ENCODE measurements around the gene RNF41. TPM values are rescaled to one million over a fixed set of nuclear protein-coding genes. Genes with fewer than 3 reads are reported as not detected.

RNF41 gene
- total RNA-seq, 1 donor from 2014 or later, result 48.6 TPM

GRCh38 chr12:56206452-56207166 lies 15.1 kb downstream of the RNF41 start:
- Mint-ChIP-seq H3K9me3 (no peaks in the 10 kb centered on the region), H3K36me3 (ENCODE audit: low read depth) (peaks cover 20% of the 10 kb centered on the region), H3K4me1 (peaks cover 4% of the 10 kb centered on the region), H3K27ac (ENCODE audit: unreplicated experiment) (no peak overlapping the region), H3K27me3 (ENCODE audit: low read depth) (no peaks in the 10 kb centered on the region), H3K4me3 (no peak overlapping the region)
- DNase-seq (ENCODE audit: low read depth, low spot score), result peak; percentile 52
- TF ChIP-seq, protein P1, sequence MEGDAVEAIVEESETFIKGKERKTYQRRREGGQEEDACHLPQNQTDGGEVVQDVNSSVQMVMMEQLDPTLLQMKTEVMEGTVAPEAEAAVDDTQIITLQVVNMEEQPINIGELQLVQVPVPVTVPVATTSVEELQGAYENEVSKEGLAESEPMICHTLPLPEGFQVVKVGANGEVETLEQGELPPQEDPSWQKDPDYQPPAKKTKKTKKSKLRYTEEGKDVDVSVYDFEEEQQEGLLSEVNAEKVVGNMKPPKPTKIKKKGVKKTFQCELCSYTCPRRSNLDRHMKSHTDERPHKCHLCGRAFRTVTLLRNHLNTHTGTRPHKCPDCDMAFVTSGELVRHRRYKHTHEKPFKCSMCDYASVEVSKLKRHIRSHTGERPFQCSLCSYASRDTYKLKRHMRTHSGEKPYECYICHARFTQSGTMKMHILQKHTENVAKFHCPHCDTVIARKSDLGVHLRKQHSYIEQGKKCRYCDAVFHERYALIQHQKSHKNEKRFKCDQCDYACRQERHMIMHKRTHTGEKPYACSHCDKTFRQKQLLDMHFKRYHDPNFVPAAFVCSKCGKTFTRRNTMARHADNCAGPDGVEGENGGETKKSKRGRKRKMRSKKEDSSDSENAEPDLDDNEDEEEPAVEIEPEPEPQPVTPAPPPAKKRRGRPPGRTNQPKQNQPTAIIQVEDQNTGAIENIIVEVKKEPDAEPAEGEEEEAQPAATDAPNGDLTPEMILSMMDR (conservative IDR thresholded peaks at IDR 0.05), result peak; percentile 64

DNA sequence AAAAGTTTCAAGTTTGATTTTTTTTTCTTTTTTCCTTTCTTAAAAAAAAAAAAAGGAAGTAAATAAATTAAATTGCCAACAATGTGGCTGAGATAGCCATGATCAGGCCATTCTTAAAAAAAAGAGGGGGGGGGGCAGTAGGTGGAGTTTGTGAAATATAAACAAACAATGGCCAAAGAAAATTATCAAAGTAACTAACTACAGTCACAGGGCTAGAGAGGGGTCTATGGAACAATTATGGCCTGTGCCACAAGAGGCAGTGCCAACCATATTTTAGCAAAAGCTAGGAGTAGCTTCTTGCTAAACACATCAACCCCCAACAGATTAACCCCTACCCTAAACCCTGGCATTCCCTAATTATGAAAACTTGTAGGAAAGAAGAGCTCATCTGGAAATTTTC lies 16.3 kb downstream of the RNF41 start:
- Mint-ChIP-seq H3K9me3 (no peaks in the 10 kb centered on the region), H3K27ac (ENCODE audit: unreplicated experiment) (no peak overlapping the region), H3K4me1 (peaks cover 4% of the 10 kb centered on the region), H3K27me3 (ENCODE audit: low read depth) (no peaks in the 10 kb centered on the region), H3K4me3 (no peak overlapping the region), H3K36me3 (ENCODE audit: low read depth) (peaks cover 16% of the 10 kb centered on the region)
- TF ChIP-seq, protein P1 (conservative IDR thresholded peaks at IDR 0.05), result no peak
- DNase-seq (ENCODE audit: low read depth, low spot score), result no peak

DNA sequence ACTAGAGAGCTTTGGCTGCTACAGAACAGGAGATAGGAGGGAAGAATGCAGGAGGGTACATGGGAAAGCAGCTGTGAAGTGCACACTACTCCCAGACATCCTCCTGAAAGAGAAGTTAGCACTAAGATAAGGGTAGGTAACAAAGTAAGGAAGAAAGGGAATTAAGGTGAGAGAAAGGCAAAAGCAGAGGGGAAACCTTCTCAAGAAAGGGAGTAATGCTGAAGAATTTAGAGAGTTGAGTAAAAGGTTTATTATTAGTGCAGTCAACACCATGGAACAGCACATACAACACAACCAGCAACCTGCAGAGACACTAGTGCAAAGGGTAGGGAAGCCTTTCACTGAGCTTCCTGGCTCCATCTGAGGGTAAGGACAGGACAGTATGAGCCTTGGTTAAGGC lies 17.4 kb downstream of the RNF41 start:
- no peaks in the 10 kb centered on the region for H3K9me3 Mint-ChIP-seq
- H3K36me3 Mint-ChIP-seq (ENCODE audit: low read depth), result peaks cover 11% of the 10 kb centered on the region
- H3K27me3 Mint-ChIP-seq (ENCODE audit: low read depth), result no peaks in the 10 kb centered on the region
- H3K4me3 Mint-ChIP-seq, result no peak overlapping the region
- peaks cover 4% of the 10 kb centered on the region for H3K4me1 Mint-ChIP-seq
- no peak overlapping the region for H3K27ac Mint-ChIP-seq (ENCODE audit: unreplicated experiment)
- TF ChIP-seq, protein P1 (conservative IDR thresholded peaks at IDR 0.05), result no peak
- no peak for DNase-seq (ENCODE audit: low read depth, low spot score)

DNA sequence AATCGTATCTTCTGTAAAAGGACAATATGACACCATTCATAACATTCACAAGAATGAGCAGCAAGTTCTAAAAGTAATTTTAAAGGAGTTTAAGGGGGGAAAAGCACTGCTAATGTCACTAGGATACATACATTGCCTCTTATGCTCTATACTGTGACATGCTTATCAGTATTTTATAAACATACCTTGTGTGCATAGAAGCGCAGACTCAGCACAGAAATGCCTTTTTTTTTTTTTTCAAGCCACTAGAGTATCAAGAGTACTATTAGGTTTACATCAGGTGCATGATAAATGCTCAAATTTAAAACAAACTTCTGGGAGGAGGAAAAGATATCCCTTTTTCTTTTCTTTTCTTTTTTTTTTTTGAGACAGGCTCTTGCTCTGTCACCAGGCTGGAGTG lies 18.9 kb downstream of the RNF41 start:
- Mint-ChIP-seq H3K27ac (ENCODE audit: unreplicated experiment) (no peak overlapping the region), H3K4me1 (peaks cover 4% of the 10 kb centered on the region), H3K4me3 (no peak overlapping the region)

GRCh38 chr12:56202366-56202765 lies 19.4 kb downstream of the RNF41 start:
- TF ChIP-seq, protein P1 (conservative IDR thresholded peaks at IDR 0.05), result no peak
- Mint-ChIP-seq H3K27ac (ENCODE audit: unreplicated experiment) (no peak overlapping the region), H3K4me3 (no peak overlapping the region), H3K27me3 (ENCODE audit: low read depth) (no peaks in the 10 kb centered on the region), H3K4me1 (peaks cover 4% of the 10 kb centered on the region), H3K9me3 (no peaks in the 10 kb centered on the region), H3K36me3 (ENCODE audit: low read depth) (peaks cover 7% of the 10 kb centered on the region)
- no peak for DNase-seq (ENCODE audit: low read depth, low spot score)

More for the DNA sequence above, 18.9 kb downstream of the RNF41 start:
- H3K9me3 Mint-ChIP-seq, result no peaks in the 10 kb centered on the region
- H3K27me3 Mint-ChIP-seq (ENCODE audit: low read depth), result no peaks in the 10 kb centered on the region
- H3K36me3 Mint-ChIP-seq (ENCODE audit: low read depth), result peaks cover 11% of the 10 kb centered on the region
- TF ChIP-seq, protein P1 (conservative IDR thresholded peaks at IDR 0.05), result no peak
- no peak for DNase-seq (ENCODE audit: low read depth, low spot score)
